MM.1S (cell line): ENCODE results near the gene LY9.

Experiments used
- DNase-seq: peaks from one replicate; pipeline ENCODE4 v3.0.0-alpha.2; 2015
- H2AFZ ChIP-seq: fragments of 300-600 bp; sonication (generic); 2 replicates; pipeline ENCODE4 v1.6.0; 2016; ENCODE audit warnings: antibody characterized with exemption, low read length
- H3F3A ChIP-seq: fragments of 300-600 bp; sonication (generic); 2 replicates; pipeline ENCODE4 v1.6.1; 2016; ENCODE audit warnings: mild to moderate bottlenecking, antibody characterized with exemption, low read length, moderate library complexity, mixed read lengths; ENCODE audit not compliant: insufficient read depth
- H3K27ac ChIP-seq: fragments of 300-600 bp; sonication (generic); 2 replicates; pipeline ENCODE4 v1.5.1; 2016; ENCODE audit warnings: mild to moderate bottlenecking, low read length
- H3K27me3 ChIP-seq: fragments of 300-600 bp; sonication (generic); replicated peaks from 2 replicates; pipeline ENCODE4 v1.6.0; 2016; ENCODE audit warnings: low read length; ENCODE audit not compliant: insufficient read depth
- H3K36me3 ChIP-seq: fragments of 300-600 bp; sonication (generic); replicated peaks from 2 replicates; pipeline ENCODE4 v1.6.1; 2016; ENCODE audit warnings: mild to moderate bottlenecking, low read length, mixed read lengths; ENCODE audit not compliant: insufficient read depth
- H3K4me1 ChIP-seq: fragments of 300-600 bp; sonication (generic); 2 replicates; pipeline ENCODE4 v1.6.1; 2016; ENCODE audit warnings: low read length, mixed read lengths
- H3K4me2 ChIP-seq: fragments of 300-600 bp; sonication (generic); 2 replicates; pipeline ENCODE4 v1.6.0; 2016; ENCODE audit warnings: low read depth, low read length
- H3K4me3 ChIP-seq: fragments of 300-600 bp; sonication (generic); 2 replicates; pipeline ENCODE4 v1.5.1; 2016; ENCODE audit warnings: low read length, mixed read lengths
- H3K79me2 ChIP-seq: fragments of 300-600 bp; sonication (generic); 2 replicates; pipeline ENCODE4 v1.6.1; 2016; ENCODE audit warnings: mixed run types, low read length, mixed read lengths
- H3K9ac ChIP-seq: fragments of 300-600 bp; sonication (generic); 2 replicates; pipeline ENCODE4 v1.6.1; 2016; ENCODE audit warnings: low read length, mixed read lengths
- H3K9me2 ChIP-seq: fragments of 300-600 bp; sonication (generic); replicated peaks from 2 replicates; pipeline ENCODE4 v1.6.1; 2016; ENCODE audit warnings: mild to moderate bottlenecking, low read length, mixed read lengths; ENCODE audit not compliant: insufficient read depth
- H3K9me3 ChIP-seq: fragments of 300-600 bp; sonication (generic); replicated peaks from 2 replicates; pipeline ENCODE4 v1.6.1; 2016; ENCODE audit warnings: mild to moderate bottlenecking, low read length, mixed read lengths; ENCODE audit not compliant: insufficient read depth
- H4K20me1 ChIP-seq: fragments of 300-600 bp; sonication (generic); 2 replicates; pipeline ENCODE4 v1.6.1; 2016; ENCODE audit warnings: mild to moderate bottlenecking, low read length, moderate library complexity, mixed read lengths; ENCODE audit not compliant: insufficient read depth
- CTCF ChIP-seq: fragments of 300-600 bp; sonication (generic); IDR thresholded peaks from 2 replicates; pipeline ENCODE4 v1.5.1; 2016; ENCODE audit warnings: antibody characterized with exemption, low read length, mixed read lengths
- EZH2 ChIP-seq: fragments of 300-600 bp; sonication (generic); optimal IDR thresholded peaks from 2 replicates; pipeline ENCODE3; 2017; ENCODE audit warnings: low read depth, mild to moderate bottlenecking, antibody characterized with exemption, low read length, mixed read lengths
- EZH2phosphoT487 ChIP-seq: fragments of 300-600 bp; sonication (generic); IDR thresholded peaks from 2 replicates; pipeline ENCODE4 v1.6.1; 2018; ENCODE audit warnings: antibody characterized with exemption, low read length

Gene LY9

GRCh38 chr1:160761046-160761445 lies 34.9 kb upstream of the LY9 start:
- TF ChIP-seq CTCF, result no peak
- no peak for TF ChIP-seq EZH2phosphoT487
- TF ChIP-seq EZH2, result no peak
- no peaks in the 10 kb centered on the region for H3K9me3 ChIP-seq
- no peak for DNase-seq

GRCh38 chr1:160761886-160762285 lies 34.1 kb upstream of the LY9 start:
- Histone ChIP-seq H3K9me3 (no peaks in the 10 kb centered on the region), H3K4me1 (peaks cover 6% of the 10 kb centered on the region), H3K36me3 (no peaks in the 10 kb centered on the region), H3K27ac (no peak overlapping the region), H3K79me2 (no peaks in the 10 kb centered on the region), H3K27me3 (no peaks in the 10 kb centered on the region), H3K4me3 (no peak overlapping the region), H3K9ac (no peak overlapping the region), H2AFZ (no peak overlapping the region), H4K20me1 (no peaks in the 10 kb centered on the region), H3F3A (peaks cover 9% of the 10 kb centered on the region), H3K4me2 (no peak overlapping the region), H3K9me2 (no peaks in the 10 kb centered on the region)
- no peak for DNase-seq
- TF ChIP-seq EZH2phosphoT487, result no peak
- no peak for TF ChIP-seq CTCF
- no peak for TF ChIP-seq EZH2

More at GRCh38 chr1:160761046-160761445, 34.9 kb upstream of the LY9 start:
- Histone ChIP-seq H3K4me3 (no peak overlapping the region), H2AFZ (no peak overlapping the region), H3K79me2 (no peaks in the 10 kb centered on the region), H3K4me2 (no peak overlapping the region), H4K20me1 (0 out of 2 replicates have a peak, but pooled peaks cover 2% of the 10 kb centered on the region), H3K36me3 (no peaks in the 10 kb centered on the region), H3K27ac (no peak overlapping the region), H3F3A (peaks cover 17% of the 10 kb centered on the region), H3K4me1 (no peaks in the 10 kb centered on the region), H3K9ac (no peak overlapping the region), H3K27me3 (no peaks in the 10 kb centered on the region), H3K9me2 (no peaks in the 10 kb centered on the region)

- Histone ChIP-seq H3F3A (peaks cover 14% of the 10 kb centered on the region), H3K4me1 (peaks cover 17% of the 10 kb centered on the region), H3K9me3 (no peaks in the 10 kb centered on the region), H3K79me2 (no peaks in the 10 kb centered on the region), H3K9me2 (no peaks in the 10 kb centered on the region), H3K4me3 (no peak overlapping the region), H3K27me3 (no peaks in the 10 kb centered on the region), H2AFZ (no peak overlapping the region), H3K36me3 (no peaks in the 10 kb centered on the region), H4K20me1 (no peaks in the 10 kb centered on the region), H3K27ac (no peak overlapping the region), H3K4me2 (no peak overlapping the region), H3K9ac (no peak overlapping the region)
- no peak for DNase-seq
- no peak for TF ChIP-seq CTCF
- no peak for TF ChIP-seq EZH2
- TF ChIP-seq EZH2phosphoT487, result no peak
Measured at GRCh38 chr1:160763993-160764392, 32.0 kb upstream of the LY9 start.
